Measurements from ENCODE around the gene ADAM10. TPM values are rescaled to one million over a fixed set of nuclear protein-coding genes. Genes with fewer than 3 reads are reported as not detected.

The ADAM10 gene
- polyA plus RNA-seq, 1 of the 3 experiments (the other 2 are of a cell fraction): 83.5 TPM

- TF ChIP-seq USF2 (IDR thresholded peaks at IDR 0.05; ENCODE audit: borderline replicate concordance, low read depth, low read length) (peak; percentile 84), TCF12 (IDR thresholded peaks at IDR 0.05) (0 out of 2 replicates have a peak, but pooled peaks have one; percentile 4)
Observed at GRCh38 chr15:58749532-58750337, at the start of gene ADAM10 (continued).

GRCh38 chr15:58797505-58797904 is 48.0 kb upstream of the ADAM10 start:
- no peaks in the 10 kb centered on the region for H3K9me2 ChIP-seq
- H3K27ac ChIP-seq (ENCODE audit: low read depth in 2 of 2, low read length in 1 of 2): no peak overlapping the region
- no peak for DNase-seq
- no peak overlapping the region for H3K4me2 ChIP-seq
- 83% methylated on average over 3 of the region's 3 CpGs for WGBS (ENCODE audit: low lambda C conversion rate)
- no peak overlapping the region for H2AFZ ChIP-seq (ENCODE audit: low read depth)
- TF ChIP-seq MAX (IDR thresholded peaks at IDR 0.05; ENCODE audit: low read depth) (no peak), GABPA (IDR thresholded peaks at IDR 0.05; ENCODE audit: low read depth) (no peak), MXI1 (IDR thresholded peaks at IDR 0.05; ENCODE audit: low read depth, low read length) (no peak), JUND (IDR thresholded peaks at IDR 0.05) (no peak)
- POLR2A ChIA-PET: no interaction called here
- H3F3A ChIP-seq (replicated peaks; ENCODE audit: insufficient read depth): no peaks in the 10 kb centered on the region
- H3K27me3 ChIP-seq (ENCODE audit: insufficient read depth): no peaks in the 10 kb centered on the region
- no peaks in the 10 kb centered on the region for H4K20me1 ChIP-seq (ENCODE audit: insufficient read depth)
- no peaks in the 10 kb centered on the region for H3K4me1 ChIP-seq (ENCODE audit: control insufficient read depth in 1 of 2, insufficient read depth in 2 of 2, low read depth in 1 of 2, low read length in 1 of 2)
- CTCF ChIA-PET: interaction anchor here (0.7 to 1.2 kb wide), 2 partner anchors 20 to 31 kb away, joined by 3 read pairs; no protein-coding TSS in a partner anchor
- H3K36me3 ChIP-seq (replicated peaks in 1 of 2; ENCODE audit: control insufficient read depth in 1 of 2, insufficient read depth in 2 of 2, low read length in 1 of 2): peaks cover 0 to 2% of the 10 kb centered on the region in 2 experiments
- H3K9ac ChIP-seq: no peak overlapping the region
- no peaks in the 10 kb centered on the region for H3K9me3 ChIP-seq
- no peak overlapping the region for H3K4me3 ChIP-seq (ENCODE audit: low read depth in 2 of 2, low read length in 1 of 2)
- H3K79me2 ChIP-seq (ENCODE audit: insufficient read depth): no peaks in the 10 kb centered on the region

- no peaks in the 10 kb centered on the region for H3K27me3 ChIP-seq (ENCODE audit: insufficient read depth)
- no peak overlapping the region for H3K27ac ChIP-seq (ENCODE audit: low read depth in 2 of 2, low read length in 1 of 2)
- no peaks in the 10 kb centered on the region for H3K36me3 ChIP-seq (replicated peaks in 1 of 2; ENCODE audit: control insufficient read depth in 1 of 2, insufficient read depth in 2 of 2, low read length in 1 of 2)
- no peaks in the 10 kb centered on the region for H3K79me2 ChIP-seq (ENCODE audit: insufficient read depth)
- no peaks in the 10 kb centered on the region for H3K4me1 ChIP-seq (ENCODE audit: control insufficient read depth in 1 of 2, insufficient read depth in 2 of 2, low read depth in 1 of 2, low read length in 1 of 2)
- H3K4me3 ChIP-seq (ENCODE audit: low read depth in 2 of 2, low read length in 1 of 2): no peak overlapping the region
- H3F3A ChIP-seq (replicated peaks; ENCODE audit: insufficient read depth): no peaks in the 10 kb centered on the region
- DNase-seq: no peak
- 91% methylated on average over 2 of the region's 2 CpGs for WGBS (ENCODE audit: low lambda C conversion rate)
- ChIA-PET CTCF (interaction anchor here (0.6 kb wide), 1 partner anchor 354 kb away, joined by 3 read pairs; no protein-coding TSS in a partner anchor), POLR2A (no interaction called here)
- no peak overlapping the region for H3K9ac ChIP-seq
- no peaks in the 10 kb centered on the region for H3K9me3 ChIP-seq
- no peaks in the 10 kb centered on the region for H3K9me2 ChIP-seq
- no peak overlapping the region for H3K4me2 ChIP-seq
- H2AFZ ChIP-seq (ENCODE audit: low read depth): no peak overlapping the region
- H4K20me1 ChIP-seq (ENCODE audit: insufficient read depth): no peaks in the 10 kb centered on the region
- TF ChIP-seq NFIC (IDR thresholded peaks at IDR 0.05; ENCODE audit: borderline replicate concordance) (no peak), USF1 (IDR thresholded peaks at IDR 0.05; ENCODE audit: borderline replicate concordance, low read depth) (no peak), FOXJ3 (CRISPR knock-in tag; IDR thresholded peaks at IDR 0.05) (no peak), MAX (IDR thresholded peaks at IDR 0.05; ENCODE audit: low read depth) (no peak), RAD21 (IDR thresholded peaks at IDR 0.05; ENCODE audit: low read length) (no peak), IRF3 (IDR thresholded peaks at IDR 0.05; ENCODE audit: low read depth, low read length) (no peak), YY1 (IDR thresholded peaks at IDR 0.05; ENCODE audit: low read depth) (no peak), USF2 (IDR thresholded peaks at IDR 0.05; ENCODE audit: borderline replicate concordance, low read depth, low read length) (no peak), POLR2AphosphoS5 (IDR thresholded peaks at IDR 0.05; ENCODE audit: low read depth, low read length) (no peak), REST (IDR thresholded peaks at IDR 0.05; ENCODE audit: low read depth, low read length) (no peak), ELF1 (IDR thresholded peaks at IDR 0.05) (no peak)
Observed at GRCh38 chr15:58795825-58796224, 46.3 kb upstream of the ADAM10 start.

All from SK-N-SH (cell line).